Tongue (tissue), 3 donors: ENCODE data around the gene GAREM1. TPM values are rescaled to one million over a fixed set of nuclear protein-coding genes. Genes with fewer than 3 reads are reported as not detected.
"Not testable (repeated sequence)": the region's sequence is repeated elsewhere in the genome, so short reads cannot be mapped to it uniquely, and the experiment has no call there.

Experiments used
- DNase-seq: peaks from one replicate; pipeline ENCODE4 v3.0.0-alpha.2; 2015
- small RNA-seq: library from RNA; depleted of rRNA; stranded (forward); fragments of <200 nt; gene quantifications from one replicate; pipeline ENCODE3, GENCODE V24; 2014; ENCODE audit warnings: low replicate concordance
- total RNA-seq: library from RNA; depleted of rRNA; stranded (reverse); fragments of >200 nt; gene quantifications from one replicate; pipeline ENCODE4 v1.2.3, GENCODE V29; 2014

The GAREM1 gene
- total RNA-seq, 1 donor from 2014 or later: 14.0 TPM

DNA sequence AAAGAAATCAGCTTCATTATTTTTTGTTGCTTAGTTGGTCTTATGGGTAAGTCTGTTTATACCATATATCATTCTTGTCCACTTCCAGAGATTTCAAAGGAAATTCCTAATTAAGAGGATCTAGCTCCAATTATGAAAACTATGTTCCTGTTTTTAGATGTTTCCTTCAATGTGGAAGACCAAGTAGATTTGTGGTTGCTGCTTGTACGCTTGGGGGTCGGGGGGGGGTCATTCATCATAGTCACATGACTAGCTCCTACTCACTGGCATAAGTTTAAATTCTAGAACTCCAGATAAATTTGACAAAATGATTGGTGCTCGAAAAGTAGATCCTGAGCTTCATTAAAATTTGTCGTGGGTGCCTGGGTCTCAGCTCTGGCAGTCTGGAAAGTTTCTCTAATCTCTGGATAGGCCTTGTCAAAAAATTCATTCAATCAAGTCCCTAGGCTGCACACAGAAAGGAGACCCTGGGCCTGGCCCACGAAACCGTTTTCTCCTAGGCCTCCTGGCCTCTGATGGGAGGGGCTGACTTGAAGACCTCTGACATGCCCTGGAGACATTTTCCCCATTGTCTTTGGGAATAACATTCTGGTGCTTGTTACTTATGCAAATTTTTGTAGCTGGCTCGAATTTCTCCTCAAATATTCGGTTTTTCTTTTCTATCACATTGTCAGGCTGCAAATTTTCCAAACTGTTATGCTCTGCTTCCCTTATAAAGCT is 218.4 kb downstream of the GAREM1 start:
- no peak for DNase-seq

- no peak for DNase-seq
Measured at GRCh38 chr18:32251466-32251865, 219.2 kb downstream of the GAREM1 start.

- DNase-seq: no peak
Measured at GRCh38 chr18:32249147-32249929, 221.3 kb downstream of the GAREM1 start.

DNA sequence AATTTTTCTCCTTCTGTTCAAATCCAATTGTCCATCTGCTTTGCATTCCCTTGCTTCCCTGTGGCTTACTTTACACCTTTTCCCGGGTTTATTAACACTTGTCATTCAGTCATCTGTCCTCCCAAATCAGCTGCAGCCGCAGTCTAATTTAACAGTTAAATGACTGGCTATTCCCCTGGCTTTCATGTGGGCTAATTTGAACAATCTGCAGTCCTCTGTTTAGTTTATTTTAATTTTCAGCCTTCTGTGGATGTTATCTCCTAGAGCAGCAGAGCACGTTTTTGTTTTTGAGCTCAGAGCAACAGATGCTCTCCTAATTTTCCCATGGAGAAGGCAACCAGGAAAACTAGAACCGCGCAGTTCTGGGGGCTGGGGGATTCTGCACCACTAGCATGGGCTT is 225.8 kb downstream of the GAREM1 start:
- no peak for DNase-seq

GRCh38 chr18:32243358-32243757 is 227.3 kb downstream of the GAREM1 start:
- DNase-seq: no peak

GRCh38 chr18:32242395-32242794 is 228.3 kb downstream of the GAREM1 start:
- DNase-seq: no peak

- no peak for DNase-seq
Measured at GRCh38 chr18:32238635-32239268, 231.9 kb downstream of the GAREM1 start.

GRCh38 chr18:32237049-32237448 is 233.6 kb downstream of the GAREM1 start:
- no peak for DNase-seq

DNA sequence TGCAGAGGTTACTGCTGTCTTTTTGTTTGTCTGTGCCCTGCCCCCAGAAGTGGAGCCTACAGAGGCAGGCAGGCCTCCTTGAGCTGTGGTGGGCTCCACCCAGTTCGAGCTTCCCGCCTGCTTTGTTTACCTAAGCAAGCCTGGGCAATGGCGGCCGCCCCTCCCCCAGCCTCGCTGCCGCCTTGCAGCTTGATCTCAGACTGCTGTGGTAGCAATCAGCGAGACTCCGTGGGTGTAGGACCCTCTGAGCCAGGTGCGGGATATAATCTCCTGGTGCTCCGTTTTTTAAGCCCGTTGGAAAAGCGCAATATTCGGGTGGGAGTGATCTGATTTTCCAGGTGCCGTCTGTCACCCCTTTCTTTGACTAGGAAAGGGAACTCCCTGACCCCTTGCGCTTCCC is 237.3 kb downstream of the GAREM1 start:
- DNase-seq: not testable (repeated sequence)

DNA sequence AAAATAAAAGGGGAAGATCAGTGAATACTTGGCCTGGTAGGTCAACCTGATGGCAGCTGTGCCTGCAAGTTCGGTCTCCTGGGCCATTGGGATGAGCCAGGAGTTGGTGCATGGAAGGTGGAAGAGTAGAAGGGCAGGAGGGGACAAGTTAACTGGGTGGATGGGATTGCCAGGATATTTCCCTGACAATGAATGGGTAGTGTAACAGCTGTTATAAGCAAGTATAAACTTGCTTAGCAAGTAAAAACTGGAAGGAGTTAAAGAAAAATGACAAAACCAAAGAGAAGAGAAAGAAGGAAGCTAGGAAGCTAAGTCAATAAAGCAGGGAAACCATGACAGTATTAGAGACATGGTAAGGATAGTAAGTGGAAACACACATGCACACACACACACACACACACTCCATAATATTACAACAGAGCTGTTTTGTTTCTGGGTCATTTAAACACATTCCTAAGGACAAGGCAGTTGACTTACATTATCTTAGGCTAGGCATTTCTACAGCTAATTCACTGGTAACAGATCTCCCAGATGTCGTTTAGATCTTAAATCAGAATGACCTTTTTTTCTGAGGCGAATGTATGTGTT is 251.2 kb downstream of the GAREM1 start:
- no peak for DNase-seq

DNA sequence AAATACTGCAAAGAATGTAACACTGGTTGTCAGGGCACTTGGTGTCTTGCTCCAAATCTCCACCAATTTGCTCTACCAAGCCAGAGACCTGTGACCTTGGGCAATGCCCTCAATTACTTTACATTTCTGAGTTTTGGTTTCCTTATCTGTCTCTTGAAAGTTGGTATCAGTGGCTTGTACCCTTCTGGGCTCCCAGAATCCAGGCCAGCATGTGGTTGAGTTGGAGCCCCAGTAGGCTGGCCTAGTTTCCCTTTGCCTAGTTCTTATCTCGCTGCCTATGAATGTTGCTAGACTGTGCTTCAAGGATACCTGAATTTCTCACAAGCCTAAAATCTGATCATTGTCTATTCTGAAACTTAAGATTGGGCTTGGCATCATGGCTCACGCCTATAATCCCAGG is 254.3 kb downstream of the GAREM1 start:
- DNase-seq: no peak

- no peak for DNase-seq
Measured at GRCh38 chr18:32213693-32214092, 257.0 kb downstream of the GAREM1 start.

Small RNAs within 50 kb of the gene (small RNA-seq; reads per million reads assigned to genes)
- not detected for gene RF00019
